Keratinocyte (primary cell): ENCODE measurements around the gene HYDIN.

Experiments
- EZH2 ChIP-seq: IDR thresholded peaks from one replicate; pipeline ENCODE4 v1.6.1; 2012; ENCODE audit warnings: inconsistent platforms, mild to moderate bottlenecking, low read length, moderate library complexity
- TF ChIP-seq, protein P1 (sequence below), 3 experiments: IDR thresholded peaks in 1 of 3; conservative IDR thresholded peaks in 1 of 3; optimal IDR thresholded peaks in 1 of 3; 2 replicates in 2 of 3; 3 replicates in 1 of 3; pipeline versions ENCODE3 to v1.5.1; 2011; ENCODE audit warnings: low read length in 3 of 3, mild to moderate bottlenecking in 3 of 3, moderate library complexity in 2 of 3, control low read depth in 1 of 3, inconsistent platforms in 1 of 3; ENCODE audit not compliant: insufficient read depth in 2 of 3; ENCODE audit errors: extremely low read depth in 1 of 3

DNA sequence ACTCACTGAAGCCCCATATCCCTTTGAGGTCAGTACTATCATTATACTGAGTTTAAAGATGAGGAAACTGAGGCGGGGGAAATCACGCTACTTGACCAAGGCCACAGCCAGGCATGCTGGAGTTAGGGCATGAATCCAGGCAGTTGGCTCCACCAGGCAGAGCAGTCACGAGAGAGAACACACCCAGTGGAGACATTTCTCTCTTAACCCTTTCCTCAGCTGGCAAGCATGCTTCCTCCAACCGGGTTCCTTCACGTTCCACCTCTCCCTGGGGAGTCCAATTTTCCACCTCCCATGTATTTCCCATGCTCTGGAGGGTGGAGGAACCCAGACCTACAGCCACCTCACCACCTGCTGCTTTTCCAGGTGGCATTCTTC lies 462.3 kb downstream of the HYDIN start:
- TF ChIP-seq, protein P1, sequence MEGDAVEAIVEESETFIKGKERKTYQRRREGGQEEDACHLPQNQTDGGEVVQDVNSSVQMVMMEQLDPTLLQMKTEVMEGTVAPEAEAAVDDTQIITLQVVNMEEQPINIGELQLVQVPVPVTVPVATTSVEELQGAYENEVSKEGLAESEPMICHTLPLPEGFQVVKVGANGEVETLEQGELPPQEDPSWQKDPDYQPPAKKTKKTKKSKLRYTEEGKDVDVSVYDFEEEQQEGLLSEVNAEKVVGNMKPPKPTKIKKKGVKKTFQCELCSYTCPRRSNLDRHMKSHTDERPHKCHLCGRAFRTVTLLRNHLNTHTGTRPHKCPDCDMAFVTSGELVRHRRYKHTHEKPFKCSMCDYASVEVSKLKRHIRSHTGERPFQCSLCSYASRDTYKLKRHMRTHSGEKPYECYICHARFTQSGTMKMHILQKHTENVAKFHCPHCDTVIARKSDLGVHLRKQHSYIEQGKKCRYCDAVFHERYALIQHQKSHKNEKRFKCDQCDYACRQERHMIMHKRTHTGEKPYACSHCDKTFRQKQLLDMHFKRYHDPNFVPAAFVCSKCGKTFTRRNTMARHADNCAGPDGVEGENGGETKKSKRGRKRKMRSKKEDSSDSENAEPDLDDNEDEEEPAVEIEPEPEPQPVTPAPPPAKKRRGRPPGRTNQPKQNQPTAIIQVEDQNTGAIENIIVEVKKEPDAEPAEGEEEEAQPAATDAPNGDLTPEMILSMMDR (optimal IDR thresholded peaks at IDR 0.05 in 1 of 3, IDR thresholded peaks at IDR 0.05 in 1 of 3, conservative IDR thresholded peaks at IDR 0.05 in 1 of 3; ENCODE audit: extremely low read depth in 1 of 3, insufficient read depth in 2 of 3, low read length in 3 of 3), result no peak
- TF ChIP-seq EZH2, result no peak
